K562 (cell line): ENCODE measurements around the gene NFATC2.

Experiments
- E2F3 ChIP-seq: fragments of 250-450 bp; sonication (Bioruptor Pico); IDR thresholded peaks from 2 replicates; pipeline ENCODE4 v1.4.0; 2020; ENCODE audit warnings: mild to moderate bottlenecking
- EP300 ChIP-seq: IDR thresholded peaks from 2 replicates; pipeline ENCODE4 v1.6.1; 2012; ENCODE audit warnings: low read length, improper control_type of control experiment
- FOS ChIP-seq: IDR thresholded peaks from 3 replicates; pipeline ENCODE4 v1.6.1; 2011; ENCODE audit not compliant: insufficient read length; ENCODE audit errors: extremely low read depth
- MIER1 ChIP-seq: fragments of 450-650 bp; IDR thresholded peaks from 2 replicates; pipeline ENCODE4 v1.6.1; 2016; ENCODE audit warnings: antibody characterized with exemption, mild to moderate bottlenecking, low read depth
- MYC ChIP-seq, 2 experiments: fragments of 250-450 bp in 1 of 2; sonication (Bioruptor Pico) in 1 of 2; IDR thresholded peaks; 2 replicates each; pipeline versions ENCODE4 v1.5.1 to v1.6.1; 2012 to 2021; ENCODE audit warnings: low read depth in 2 of 2, borderline replicate concordance in 1 of 2, improper control_type of control experiment in 1 of 2, low read length in 1 of 2, mild to moderate bottlenecking in 1 of 2, moderate library complexity in 1 of 2
- POLR2A ChIP-seq: fragments of 450-650 bp; conservative IDR thresholded peaks from 2 replicates; pipeline ENCODE4 v1.6.1; 2016
- PRPF4 ChIP-seq: fragments of 200-400 bp; formaldehyde crosslinking; IDR thresholded peaks from one replicate; pipeline ENCODE4 v1.6.1; 2017; ENCODE audit warnings: low read length, low read depth, mild to moderate bottlenecking; ENCODE audit not compliant: insufficient read depth, poor library complexity, severe bottlenecking

- TF ChIP-seq FOS, result no peak
- TF ChIP-seq E2F3 (CRISPR knock-in tag), result no peak
- no peak for TF ChIP-seq PRPF4
- TF ChIP-seq POLR2A, result no peak
- no peak for TF ChIP-seq MYC (IDR thresholded peaks at IDR 0.05; ENCODE audit: low read depth, low read length)
- TF ChIP-seq MYC (CRISPR knock-in tag; IDR thresholded peaks at IDR 0.05; ENCODE audit: borderline replicate concordance, low read depth), result no peak
- no peak for TF ChIP-seq EP300
- no peak for TF ChIP-seq MIER1
Measured at GRCh38 chr20:51584116-51584515, 41.6 kb upstream of the NFATC2 start.
